HEK293T (cell line): ENCODE results near the gene ARMC2.

ENCODE experiments used
- CTCF ChIA-PET: fragments of 350-600 bp; formaldehyde crosslinking; extraction: SDS; loops from one replicate; lab custom pipeline; 2021; ENCODE audit warnings: antibody characterized with exemption, inconsistent platforms; lab: Yijun Ruan, JAX
- POLR2A ChIA-PET: fragments of 350-600 bp; formaldehyde crosslinking; extraction: SDS; loops from one replicate; lab custom pipeline; 2020; ENCODE audit warnings: antibody characterized with exemption, inconsistent platforms; lab: Yijun Ruan, JAX
- DNase-seq: peaks from one replicate; pipeline ENCODE4 v3.0.0; 2012; ENCODE audit warnings: mixed read lengths; ENCODE audit errors: extremely low spot score
- ARNT ChIP-seq: fragments of 450-650 bp; IDR thresholded peaks from 2 replicates; pipeline ENCODE4 v1.6.1; 2017; ENCODE audit warnings: mild to moderate bottlenecking
- BHLHE40 ChIP-seq: fragments of 450-650 bp; IDR thresholded peaks from 2 replicates; pipeline ENCODE4 v1.6.1; 2016; ENCODE audit warnings: mild to moderate bottlenecking, moderate library complexity, borderline replicate concordance
- CTBP1 ChIP-seq: fragments of 450-650 bp; IDR thresholded peaks from 2 replicates; pipeline ENCODE4 v1.6.1; 2016; ENCODE audit warnings: borderline replicate concordance
- ELF4 ChIP-seq: fragments of 450-650 bp; IDR thresholded peaks from 2 replicates; pipeline ENCODE4 v1.6.1; 2017; ENCODE audit warnings: antibody characterized with exemption
- FOXA1 ChIP-seq: fragments of 450-650 bp; IDR thresholded peaks from 2 replicates; pipeline ENCODE4 v1.6.1; 2016; ENCODE audit warnings: mild to moderate bottlenecking
- FOXK2 ChIP-seq: fragments of 450-650 bp; IDR thresholded peaks from 2 replicates; pipeline ENCODE4 v1.6.1; 2016; ENCODE audit warnings: mild to moderate bottlenecking
- FOXM1 ChIP-seq: fragments of 450-650 bp; IDR thresholded peaks from 2 replicates; pipeline ENCODE4 v1.6.1; 2017; ENCODE audit warnings: mild to moderate bottlenecking, borderline replicate concordance
- HDGF ChIP-seq: fragments of 450-650 bp; IDR thresholded peaks from 2 replicates; pipeline ENCODE4 v1.6.1; 2017; ENCODE audit warnings: antibody characterized with exemption, borderline replicate concordance
- L3MBTL2 ChIP-seq: fragments of 450-650 bp; conservative IDR thresholded peaks from 2 replicates; pipeline ENCODE4 v1.6.1; 2016; ENCODE audit warnings: mild to moderate bottlenecking
- LEF1 ChIP-seq: fragments of 450-650 bp; IDR thresholded peaks from 2 replicates; pipeline ENCODE4 v1.6.1; 2017; ENCODE audit warnings: mild to moderate bottlenecking, borderline replicate concordance
- NFRKB ChIP-seq: fragments of 450-650 bp; IDR thresholded peaks from 2 replicates; pipeline ENCODE4 v1.6.1; 2016; ENCODE audit warnings: mild to moderate bottlenecking, moderate library complexity
- PKNOX1 ChIP-seq: fragments of 450-650 bp; IDR thresholded peaks from 2 replicates; pipeline ENCODE4 v1.6.1; 2016
- SP1 ChIP-seq: fragments of 450-650 bp; IDR thresholded peaks from 2 replicates; pipeline ENCODE4 v1.6.1; 2017
- SUZ12 ChIP-seq: fragments of 450-650 bp; IDR thresholded peaks from 2 replicates; pipeline ENCODE4 v1.6.1; 2016; ENCODE audit warnings: mild to moderate bottlenecking
- TARDBP ChIP-seq: fragments of 450-650 bp; IDR thresholded peaks from 2 replicates; pipeline ENCODE4 v1.6.1; 2016
- ZNF384 ChIP-seq: fragments of 450-650 bp; IDR thresholded peaks from 2 replicates; pipeline ENCODE4 v1.6.1; 2016

Gene ARMC2

GRCh38 chr6:109019911-109020310 lies 171.7 kb downstream of the ARMC2 start:
- DNase-seq, result no peak
- POLR2A ChIA-PET, result interaction anchor here (1.2 kb wide), 1 partner anchor 11 kb away, joined by 4 read pairs; no protein-coding TSS in a partner anchor
- CTCF ChIA-PET, result no interaction called here
- TF ChIP-seq ELF4 (no peak), L3MBTL2 (no peak), SP1 (no peak)

- CTCF ChIA-PET, result interaction anchor here (0.7 kb wide), 1 partner anchor 15 kb away, joined by 3 read pairs; no protein-coding TSS in a partner anchor
- DNase-seq, result no peak
- POLR2A ChIA-PET, result no interaction called here
- TF ChIP-seq SUZ12 (no peak), HDGF (no peak), BHLHE40 (no peak), NFRKB (no peak), LEF1 (no peak), CTBP1 (no peak), ZNF384 (no peak), FOXK2 (no peak), L3MBTL2 (no peak), ARNT (no peak), ELF4 (no peak), FOXA1 (no peak), PKNOX1 (no peak), SP1 (no peak), TARDBP (no peak), FOXM1 (no peak)
These were observed 173.6 kb downstream of the ARMC2 start for GRCh38 chr6:109021870-109022269.

GRCh38 chr6:109023356-109023925 lies 175.2 kb downstream of the ARMC2 start:
- no peak for DNase-seq
- ChIA-PET POLR2A (no interaction called here), CTCF (no interaction called here)
- TF ChIP-seq FOXM1 (no peak), ARNT (no peak), LEF1 (no peak), PKNOX1 (no peak)
